Activated naive CD8-positive, alpha-beta T cell (primary cell): ENCODE results near the gene ADGRG6.
"Not testable (repeated sequence)": the region's sequence is repeated elsewhere in the genome, so short reads cannot be mapped to it uniquely, and the experiment has no call there.

ENCODE experiments used
- H3K27ac Mint-ChIP-seq: one replicate; pipeline ENCODE4 v1.8.0; 2021; ENCODE audit warnings: mixed read lengths
- H3K27me3 Mint-ChIP-seq: one replicate; pipeline ENCODE4 v1.8.0; 2021; ENCODE audit warnings: mixed read lengths
- H3K36me3 Mint-ChIP-seq: one replicate; pipeline ENCODE4 v1.8.0; 2021; ENCODE audit warnings: mixed read lengths
- H3K4me1 Mint-ChIP-seq: one replicate; pipeline ENCODE4 v1.8.0; 2021; ENCODE audit warnings: low read depth, mixed read lengths
- H3K4me3 Mint-ChIP-seq: one replicate; pipeline ENCODE4 v1.8.0; 2021; ENCODE audit warnings: mild to moderate bottlenecking, mixed read lengths
- H3K9me3 Mint-ChIP-seq: one replicate; pipeline ENCODE4 v1.8.0; 2021; ENCODE audit warnings: low read depth, mixed read lengths

ADGRG6 gene

DNA sequence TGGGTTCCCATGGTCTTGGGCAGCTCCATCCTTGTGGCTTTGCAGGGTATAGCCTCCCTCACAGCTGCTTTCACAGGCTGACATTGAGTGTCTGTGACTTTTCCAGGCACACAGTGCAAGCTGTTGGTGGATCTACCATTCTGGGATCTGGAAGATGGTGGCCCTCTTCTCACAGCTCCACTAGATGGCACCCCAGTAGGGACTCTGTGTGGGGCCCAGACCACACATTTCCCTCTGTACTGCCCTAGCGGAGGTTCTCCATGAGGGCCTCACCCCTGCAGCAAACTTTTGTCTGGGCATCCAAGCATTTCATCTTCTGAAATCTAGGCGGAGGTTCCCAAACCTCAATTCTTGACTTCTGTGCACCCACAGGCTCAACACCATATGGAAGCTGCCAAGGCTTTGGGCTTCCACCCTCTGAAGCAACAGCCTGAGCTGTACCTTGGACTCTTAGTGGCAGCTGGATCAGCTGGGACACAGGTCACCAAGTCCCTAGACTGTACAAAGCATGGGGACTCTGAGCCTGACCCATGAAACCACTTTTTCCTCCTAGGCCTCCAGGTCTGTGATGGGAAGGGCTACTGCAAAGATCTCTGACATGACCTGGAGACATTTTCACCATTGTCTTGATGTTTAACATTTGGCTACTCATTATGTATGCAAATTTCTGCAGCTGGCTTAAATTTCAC, 124.8 kb downstream of the ADGRG6 start:
- not testable (repeated sequence) for H3K36me3 Mint-ChIP-seq, H3K9me3 Mint-ChIP-seq, H3K4me1 Mint-ChIP-seq, H3K27ac Mint-ChIP-seq, H3K27me3 Mint-ChIP-seq, H3K4me3 Mint-ChIP-seq

GRCh38 chr6:142428468-142428867, 126.7 kb downstream of the ADGRG6 start:
- H3K27ac Mint-ChIP-seq, H3K27me3 Mint-ChIP-seq, H3K4me1 Mint-ChIP-seq, H3K9me3 Mint-ChIP-seq, H3K4me3 Mint-ChIP-seq, H3K36me3 Mint-ChIP-seq: not testable (repeated sequence)

DNA sequence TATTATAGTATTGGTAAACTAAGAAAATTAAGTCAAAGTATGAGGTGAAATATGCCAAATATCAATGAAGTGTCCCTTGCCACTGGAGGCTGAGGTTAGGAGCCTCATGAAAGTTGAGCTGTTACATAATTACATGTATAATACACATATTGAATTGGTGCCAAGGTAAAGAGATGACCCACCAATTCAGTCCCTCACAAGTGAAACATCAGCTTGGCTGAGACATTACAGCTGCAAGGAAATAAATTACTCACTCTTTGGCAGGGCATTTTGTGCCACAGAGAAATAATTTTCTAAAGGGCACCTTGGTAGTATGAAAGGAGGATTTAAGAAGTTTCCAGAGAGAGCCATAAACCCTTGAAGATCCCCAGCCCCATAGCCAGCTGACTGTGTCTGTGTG, 127.4 kb downstream of the ADGRG6 start:
- H3K4me1 Mint-ChIP-seq, result no peaks in the 10 kb centered on the region
- no peak overlapping the region for H3K4me3 Mint-ChIP-seq
- H3K27ac Mint-ChIP-seq, result no peak overlapping the region
- H3K36me3 Mint-ChIP-seq, result peaks cover 6% of the 10 kb centered on the region
- H3K9me3 Mint-ChIP-seq, result no peaks in the 10 kb centered on the region
- H3K27me3 Mint-ChIP-seq, result no peaks in the 10 kb centered on the region

- Mint-ChIP-seq H3K4me1 (no peaks in the 10 kb centered on the region), H3K27ac (no peak overlapping the region), H3K9me3 (no peaks in the 10 kb centered on the region), H3K36me3 (no peaks in the 10 kb centered on the region), H3K4me3 (no peak overlapping the region), H3K27me3 (no peaks in the 10 kb centered on the region)
Observed at GRCh38 chr6:142433419-142433818, 131.6 kb downstream of the ADGRG6 start.

DNA sequence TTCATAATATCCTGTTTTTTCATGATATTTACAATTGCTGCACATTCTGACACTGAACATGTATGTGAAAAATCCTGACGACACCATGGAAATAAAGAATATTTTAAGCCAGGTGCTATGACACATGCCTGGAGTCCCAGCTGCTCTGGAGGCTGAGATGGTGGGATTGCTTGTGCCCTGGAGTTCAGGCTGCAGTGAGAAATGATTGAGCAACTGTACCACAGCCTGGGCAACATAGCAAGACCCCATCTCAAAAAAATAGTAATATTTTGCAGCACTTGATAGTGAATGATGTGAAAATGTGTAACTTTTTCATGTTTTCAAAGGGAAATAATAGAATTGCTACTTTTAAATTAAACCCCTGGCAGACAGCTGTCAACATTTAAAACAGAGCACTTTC, 137.1 kb downstream of the ADGRG6 start:
- Mint-ChIP-seq H3K9me3 (no peaks in the 10 kb centered on the region), H3K27ac (no peak overlapping the region), H3K4me3 (no peak overlapping the region)

DNA sequence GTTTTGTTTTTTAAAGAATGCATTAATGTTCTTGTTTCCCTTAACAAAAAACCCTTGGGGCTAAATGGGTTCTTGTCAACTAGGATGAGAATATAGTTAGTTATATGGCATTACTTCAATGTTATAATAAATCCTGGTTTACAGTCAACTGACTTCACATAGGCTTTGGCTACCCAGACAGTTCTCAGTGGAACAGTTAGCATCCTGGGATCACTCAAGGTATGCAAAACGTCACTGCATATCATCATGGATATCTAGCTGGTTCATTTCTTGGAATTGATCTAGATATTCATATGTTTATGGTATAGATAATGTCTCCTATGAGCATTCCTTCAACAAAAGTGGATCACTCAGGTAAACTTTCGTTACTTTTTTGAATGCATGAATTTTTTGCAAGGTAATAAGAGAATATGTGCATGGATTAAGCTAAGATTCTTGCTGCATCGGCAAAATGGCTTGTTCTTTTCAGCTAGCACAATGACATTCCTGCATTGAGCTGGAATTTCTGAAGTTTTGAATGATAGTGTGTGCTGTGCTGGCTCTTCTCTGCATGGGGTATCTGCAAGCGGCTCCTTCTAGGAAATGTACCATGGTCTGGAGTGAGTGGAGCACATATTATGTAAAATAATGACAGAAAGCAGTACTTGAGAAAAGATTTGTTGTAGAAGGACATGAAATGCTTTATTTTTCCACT, 138.9 kb downstream of the ADGRG6 start:
- H3K36me3 Mint-ChIP-seq, result no peaks in the 10 kb centered on the region

More for the DNA sequence above, 137.1 kb downstream of the ADGRG6 start:
- H3K27me3 Mint-ChIP-seq, result no peaks in the 10 kb centered on the region
- H3K4me1 Mint-ChIP-seq, result peaks cover 3% of the 10 kb centered on the region
- no peaks in the 10 kb centered on the region for H3K36me3 Mint-ChIP-seq

GRCh38 chr6:142441716-142442115, 139.9 kb downstream of the ADGRG6 start:
- Mint-ChIP-seq H3K4me3 (no peak overlapping the region), H3K9me3 (no peaks in the 10 kb centered on the region), H3K27me3 (no peaks in the 10 kb centered on the region), H3K27ac (no peak overlapping the region), H3K36me3 (no peaks in the 10 kb centered on the region), H3K4me1 (peaks cover 3% of the 10 kb centered on the region)

More for the DNA sequence above, 138.9 kb downstream of the ADGRG6 start:
- Mint-ChIP-seq H3K9me3 (no peaks in the 10 kb centered on the region), H3K4me1 (peaks cover 3% of the 10 kb centered on the region), H3K4me3 (no peak overlapping the region), H3K27me3 (no peaks in the 10 kb centered on the region), H3K27ac (no peak overlapping the region)

GRCh38 chr6:142443102-142443501, 141.3 kb downstream of the ADGRG6 start:
- Mint-ChIP-seq H3K27me3 (no peaks in the 10 kb centered on the region), H3K27ac (no peak overlapping the region), H3K4me3 (no peak overlapping the region), H3K4me1 (peaks cover 3% of the 10 kb centered on the region), H3K9me3 (no peaks in the 10 kb centered on the region), H3K36me3 (no peaks in the 10 kb centered on the region)

GRCh38 chr6:142443532-142443931, 141.7 kb downstream of the ADGRG6 start:
- Mint-ChIP-seq H3K36me3 (peaks cover 1% of the 10 kb centered on the region), H3K27ac (no peak overlapping the region), H3K4me3 (no peak overlapping the region), H3K4me1 (peaks cover 3% of the 10 kb centered on the region), H3K27me3 (no peaks in the 10 kb centered on the region), H3K9me3 (no peaks in the 10 kb centered on the region)

- Mint-ChIP-seq H3K4me3 (no peak overlapping the region), H3K27ac (no peak overlapping the region), H3K27me3 (no peaks in the 10 kb centered on the region), H3K4me1 (peaks cover 3% of the 10 kb centered on the region), H3K9me3 (no peaks in the 10 kb centered on the region), H3K36me3 (peaks cover 3% of the 10 kb centered on the region)
Observed at GRCh38 chr6:142444376-142444775, 142.6 kb downstream of the ADGRG6 start.

GRCh38 chr6:142444881-142445301, 143.1 kb downstream of the ADGRG6 start:
- Mint-ChIP-seq H3K36me3 (peaks cover 3% of the 10 kb centered on the region), H3K27me3 (no peaks in the 10 kb centered on the region), H3K4me1 (peaks cover 3% of the 10 kb centered on the region), H3K4me3 (no peak overlapping the region), H3K9me3 (no peaks in the 10 kb centered on the region), H3K27ac (no peak overlapping the region)

DNA sequence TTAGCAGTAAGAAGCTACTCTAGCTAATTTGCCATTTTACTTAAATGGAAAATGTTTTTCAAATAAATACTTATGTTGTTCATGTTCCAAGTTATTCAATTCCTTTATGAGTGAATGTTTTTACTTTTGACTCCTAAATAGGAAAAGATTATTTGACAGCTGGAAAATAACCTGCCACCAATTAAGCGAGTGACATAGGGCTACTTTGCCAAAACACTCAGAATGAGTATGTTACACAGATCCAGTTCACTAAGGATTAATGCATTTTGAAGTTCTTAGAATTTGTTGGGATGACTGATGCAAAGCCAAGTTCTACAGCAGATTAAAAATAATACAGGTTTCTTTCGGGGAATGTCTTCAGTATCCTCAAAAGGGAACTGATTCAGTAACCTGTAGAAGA, 144.4 kb downstream of the ADGRG6 start:
- no peak overlapping the region for H3K27ac Mint-ChIP-seq
- peaks cover 3% of the 10 kb centered on the region for H3K4me1 Mint-ChIP-seq
- H3K27me3 Mint-ChIP-seq, result no peaks in the 10 kb centered on the region
- no peak overlapping the region for H3K4me3 Mint-ChIP-seq
- H3K9me3 Mint-ChIP-seq, result no peaks in the 10 kb centered on the region
- H3K36me3 Mint-ChIP-seq, result peaks cover 3% of the 10 kb centered on the region

- H3K27ac Mint-ChIP-seq, result no peak overlapping the region
- H3K4me1 Mint-ChIP-seq, result peaks cover 3% of the 10 kb centered on the region
- no peaks in the 10 kb centered on the region for H3K27me3 Mint-ChIP-seq
- no peaks in the 10 kb centered on the region for H3K9me3 Mint-ChIP-seq
- H3K4me3 Mint-ChIP-seq, result no peak overlapping the region
- H3K36me3 Mint-ChIP-seq, result peaks cover 3% of the 10 kb centered on the region
Observed at GRCh38 chr6:142446576-142446975, 144.8 kb downstream of the ADGRG6 start.

DNA sequence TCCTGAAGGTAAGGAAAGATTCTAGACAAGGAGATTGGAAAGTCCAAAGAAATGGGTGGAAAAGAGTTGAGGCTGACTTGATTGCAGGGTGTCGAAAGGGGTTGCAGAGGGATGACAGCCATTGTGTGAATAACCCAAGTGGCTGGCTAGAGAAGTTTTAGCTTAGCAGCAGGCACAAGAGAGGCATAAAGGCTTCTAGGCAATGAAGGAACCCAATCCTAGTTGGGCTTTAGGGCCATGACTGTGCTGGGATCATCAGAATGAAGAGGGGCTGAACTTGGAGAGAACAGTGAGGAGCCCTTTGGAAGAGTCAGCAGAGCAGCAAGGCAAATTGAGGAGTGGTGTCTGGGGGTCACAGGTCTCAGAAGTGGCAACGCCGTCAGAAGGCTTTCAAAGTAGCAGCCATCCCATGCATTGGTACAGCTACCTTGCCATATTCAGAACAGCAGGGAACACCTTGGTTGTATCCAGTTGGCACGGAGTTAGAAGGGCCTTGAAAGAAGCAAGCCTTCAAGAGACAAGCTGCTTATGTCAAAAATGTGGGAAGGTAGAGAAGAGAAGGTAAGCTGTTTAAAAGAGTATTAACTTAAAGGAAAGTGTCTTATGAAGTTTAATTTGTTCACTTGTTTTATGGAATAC, 146.4 kb downstream of the ADGRG6 start:
- Mint-ChIP-seq H3K27ac (no peak overlapping the region), H3K4me3 (no peak overlapping the region), H3K27me3 (no peaks in the 10 kb centered on the region), H3K9me3 (no peaks in the 10 kb centered on the region), H3K4me1 (peaks cover 3% of the 10 kb centered on the region), H3K36me3 (peaks cover 3% of the 10 kb centered on the region)

DNA sequence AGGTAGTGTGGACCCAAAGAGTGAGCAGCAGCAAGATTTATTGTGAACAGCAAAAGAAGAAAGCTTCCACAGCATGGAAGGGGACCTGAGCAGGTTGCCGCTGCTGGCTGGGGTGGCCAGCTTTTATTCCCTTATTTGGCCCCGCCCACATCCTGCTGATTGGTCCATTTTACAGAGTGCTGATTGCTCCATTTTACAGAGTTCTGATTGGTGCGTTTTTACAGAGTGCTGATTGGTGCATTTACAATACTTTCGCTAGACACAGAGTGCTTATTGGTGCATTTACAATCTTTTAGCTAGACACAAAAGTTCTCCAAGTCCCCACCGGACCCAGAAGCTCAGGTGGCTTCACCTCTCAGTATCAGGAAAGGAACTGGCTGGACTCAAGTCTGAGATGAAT, 149.0 kb downstream of the ADGRG6 start:
- H3K36me3 Mint-ChIP-seq, H3K27ac Mint-ChIP-seq, H3K27me3 Mint-ChIP-seq, H3K9me3 Mint-ChIP-seq, H3K4me3 Mint-ChIP-seq, H3K4me1 Mint-ChIP-seq: not testable (repeated sequence)
